IPS-18c (cell line): Measurements from ENCODE around the gene FGFRL1.
"Not testable (repeated sequence)": the region's sequence is repeated elsewhere in the genome, so short reads cannot be mapped to it uniquely, and the experiment has no call there.

ENCODE experiments used
- H3K4me3 ChIP-seq: 2 replicates; pipeline ENCODE4 v1.7.0; 2013; ENCODE audit warnings: low read depth, mild to moderate bottlenecking, low read length, moderate library complexity; ENCODE audit not compliant: insufficient read depth
- H3K9me3 ChIP-seq: one replicate; pipeline ENCODE4 v1.6.1; 2013; ENCODE audit warnings: mild to moderate bottlenecking, low read length, moderate library complexity; ENCODE audit not compliant: control insufficient read depth, insufficient read depth

The FGFRL1 gene

GRCh38 chr4:1039493-1040343, 28.3 kb downstream of the FGFRL1 start:
- no peaks in the 10 kb centered on the region for H3K9me3 ChIP-seq
- H3K4me3 ChIP-seq: no peak overlapping the region

- Histone ChIP-seq H3K4me3 (no peak overlapping the region), H3K9me3 (no peaks in the 10 kb centered on the region)
Measured at GRCh38 chr4:1040344-1041146, 29.1 kb downstream of the FGFRL1 start.

DNA sequence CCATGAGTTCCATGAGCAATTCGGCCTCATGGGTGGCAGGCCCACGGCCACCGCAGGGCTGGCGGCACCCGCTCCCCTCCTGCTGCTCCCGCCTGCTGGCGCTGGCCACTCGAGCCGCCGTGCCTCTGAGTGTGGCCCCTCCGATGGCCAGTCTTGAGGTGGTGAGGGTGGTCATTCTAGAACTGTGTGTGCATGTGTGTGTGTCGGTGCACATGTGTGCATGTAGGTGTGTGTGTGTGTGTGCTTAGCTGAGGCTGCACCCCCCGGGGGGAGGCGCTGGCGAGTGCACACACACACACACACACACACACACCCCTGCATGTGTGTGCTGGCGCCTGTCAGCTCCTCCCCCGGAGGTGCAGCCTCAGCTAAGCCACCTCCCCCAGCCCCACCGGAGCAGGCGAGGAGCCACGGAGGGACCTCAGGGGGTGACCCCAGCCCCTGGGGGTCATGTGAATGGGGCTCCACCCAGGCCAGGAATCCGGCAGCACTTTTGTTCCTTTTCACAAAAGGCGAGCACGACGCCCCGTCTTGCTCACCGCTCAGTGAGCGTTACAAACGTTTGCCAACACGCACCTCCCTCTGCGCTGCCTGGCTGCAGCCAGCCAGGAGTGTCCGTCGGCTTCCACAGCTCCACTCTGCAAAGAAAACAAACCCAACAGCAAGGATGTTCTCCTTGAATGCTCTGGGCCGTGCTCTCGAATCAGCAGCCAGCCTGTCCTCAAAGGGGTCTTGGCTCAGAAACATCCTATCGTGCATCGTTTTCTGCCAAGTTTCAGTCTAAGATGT, 29.9 kb downstream of the FGFRL1 start:
- Histone ChIP-seq H3K9me3 (no peaks in the 10 kb centered on the region), H3K4me3 (0 out of 2 replicates have a peak overlapping the region, but pooled peaks have one; percentile 6)

- H3K9me3 ChIP-seq: no peaks in the 10 kb centered on the region
- H3K4me3 ChIP-seq: no peak overlapping the region
Measured at GRCh38 chr4:1041936-1042330, 30.5 kb downstream of the FGFRL1 start.

- no peaks in the 10 kb centered on the region for H3K9me3 ChIP-seq
Measured at GRCh38 chr4:1042352-1043055, 31.1 kb downstream of the FGFRL1 start.

DNA sequence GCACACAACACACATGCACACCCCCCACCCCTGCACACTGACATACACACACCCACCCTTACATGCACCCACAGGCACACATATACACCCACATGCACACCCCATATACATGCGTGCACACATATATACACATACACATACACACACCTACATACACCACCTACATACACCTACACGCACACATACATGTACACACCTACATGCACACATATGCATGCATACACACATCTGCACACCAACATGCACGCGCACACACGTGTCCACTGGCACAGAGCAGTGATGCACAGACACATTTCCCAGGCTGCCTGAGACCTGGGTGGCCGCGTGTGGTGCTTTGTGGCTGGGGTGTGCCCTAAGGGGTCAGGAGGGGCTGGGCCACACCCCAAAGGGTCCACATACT, 31.7 kb downstream of the FGFRL1 start:
- no peak overlapping the region for H3K4me3 ChIP-seq
- no peaks in the 10 kb centered on the region for H3K9me3 ChIP-seq

More at GRCh38 chr4:1042352-1043055, 31.1 kb downstream of the FGFRL1 start:
- no peak overlapping the region for H3K4me3 ChIP-seq

- no peak overlapping the region for H3K4me3 ChIP-seq
- H3K9me3 ChIP-seq: no peaks in the 10 kb centered on the region
Measured at GRCh38 chr4:1043651-1044468, 32.4 kb downstream of the FGFRL1 start.

DNA sequence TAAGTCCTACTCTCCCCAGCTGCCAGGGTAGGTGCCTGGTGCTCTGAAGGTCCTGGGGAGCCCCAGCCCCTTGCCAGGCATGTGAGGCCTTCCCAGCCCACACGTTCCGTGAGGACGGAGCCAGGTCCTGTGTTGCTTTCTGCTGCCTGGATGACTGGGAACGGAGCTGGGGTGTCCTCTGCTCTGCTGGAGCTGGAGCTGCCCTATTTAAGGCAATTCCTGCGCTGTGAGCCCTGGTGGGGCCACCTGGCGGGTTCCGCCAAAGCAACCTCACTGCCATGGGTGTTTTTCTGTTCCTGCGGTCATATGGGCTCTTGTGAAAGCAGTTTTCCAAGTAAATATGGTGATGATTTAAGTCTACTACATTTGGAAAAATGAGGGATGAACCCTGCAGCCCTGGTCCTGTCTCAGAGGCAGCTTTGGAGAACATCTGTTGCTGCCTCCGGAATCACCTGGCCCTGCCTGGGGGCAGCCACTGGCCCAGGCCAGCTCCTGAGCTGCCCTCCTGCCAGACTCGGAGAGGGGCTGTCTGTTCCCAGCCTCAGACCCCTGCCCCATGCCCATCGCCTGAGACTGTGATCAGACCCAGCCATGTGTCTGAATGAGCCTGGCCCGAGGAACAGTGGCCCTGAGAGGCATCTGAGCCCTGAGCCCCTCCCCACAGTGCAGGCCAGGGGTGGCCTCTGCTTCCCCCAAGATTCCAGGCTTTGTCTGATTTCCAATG, 33.2 kb downstream of the FGFRL1 start:
- Histone ChIP-seq H3K9me3 (no peaks in the 10 kb centered on the region), H3K4me3 (no peak overlapping the region)

DNA sequence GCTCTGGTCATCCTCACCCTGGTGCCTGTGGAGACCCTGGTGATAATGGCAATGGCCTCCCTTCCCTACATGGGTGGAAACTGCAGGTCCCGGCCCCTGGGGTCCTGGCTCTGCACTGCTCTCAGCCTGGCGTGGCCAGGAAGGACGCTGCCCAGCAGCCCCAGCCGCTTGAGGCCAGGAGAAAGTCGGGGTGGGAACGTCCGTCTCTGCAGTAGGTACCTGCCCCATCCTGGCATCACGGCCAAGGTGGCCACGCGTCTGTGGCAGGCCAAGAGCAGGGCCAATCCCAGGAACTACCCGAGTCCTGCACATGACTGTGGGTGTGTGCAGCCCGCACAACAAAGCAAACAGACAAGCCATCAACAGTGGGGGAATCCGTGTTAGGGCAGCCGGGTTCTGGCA, 33.8 kb downstream of the FGFRL1 start:
- H3K9me3 ChIP-seq: no peaks in the 10 kb centered on the region
- no peak overlapping the region for H3K4me3 ChIP-seq

DNA sequence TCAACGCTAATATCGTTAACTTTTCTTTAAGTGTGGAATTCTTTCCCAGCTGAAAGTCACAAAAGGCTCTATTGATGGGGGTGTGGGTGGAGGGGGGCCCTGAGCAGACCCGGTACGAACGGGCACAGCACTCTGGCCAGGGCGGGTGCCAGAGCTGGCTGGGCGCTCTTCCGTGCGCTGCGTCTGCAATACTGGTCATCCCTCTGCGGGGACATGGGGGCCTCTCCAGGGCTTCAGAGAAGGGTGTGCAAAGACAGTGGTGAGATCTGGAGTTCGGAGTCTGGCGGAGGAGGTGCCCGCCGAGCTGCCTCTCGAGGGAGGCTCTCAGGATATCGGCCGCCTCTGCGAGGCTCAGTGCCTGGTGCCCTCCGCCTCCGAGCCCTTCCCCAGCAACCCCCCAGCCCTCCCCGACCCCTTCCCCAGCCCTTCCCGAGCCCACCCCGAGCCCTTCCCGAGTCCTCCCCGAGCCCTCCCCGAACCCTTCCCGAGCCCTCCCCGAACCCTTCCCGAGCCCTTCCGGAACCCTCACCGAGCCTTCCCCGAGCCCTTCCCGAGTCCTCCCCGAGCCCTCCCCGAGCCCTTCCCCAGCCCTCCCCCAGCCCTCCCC, 34.3 kb downstream of the FGFRL1 start:
- no peak overlapping the region for H3K4me3 ChIP-seq

GRCh38 chr4:1046581-1047011, 35.2 kb downstream of the FGFRL1 start:
- H3K4me3 ChIP-seq, H3K9me3 ChIP-seq: not testable (repeated sequence)

More for the DNA sequence above, 34.3 kb downstream of the FGFRL1 start:
- H3K9me3 ChIP-seq: no peaks in the 10 kb centered on the region

DNA sequence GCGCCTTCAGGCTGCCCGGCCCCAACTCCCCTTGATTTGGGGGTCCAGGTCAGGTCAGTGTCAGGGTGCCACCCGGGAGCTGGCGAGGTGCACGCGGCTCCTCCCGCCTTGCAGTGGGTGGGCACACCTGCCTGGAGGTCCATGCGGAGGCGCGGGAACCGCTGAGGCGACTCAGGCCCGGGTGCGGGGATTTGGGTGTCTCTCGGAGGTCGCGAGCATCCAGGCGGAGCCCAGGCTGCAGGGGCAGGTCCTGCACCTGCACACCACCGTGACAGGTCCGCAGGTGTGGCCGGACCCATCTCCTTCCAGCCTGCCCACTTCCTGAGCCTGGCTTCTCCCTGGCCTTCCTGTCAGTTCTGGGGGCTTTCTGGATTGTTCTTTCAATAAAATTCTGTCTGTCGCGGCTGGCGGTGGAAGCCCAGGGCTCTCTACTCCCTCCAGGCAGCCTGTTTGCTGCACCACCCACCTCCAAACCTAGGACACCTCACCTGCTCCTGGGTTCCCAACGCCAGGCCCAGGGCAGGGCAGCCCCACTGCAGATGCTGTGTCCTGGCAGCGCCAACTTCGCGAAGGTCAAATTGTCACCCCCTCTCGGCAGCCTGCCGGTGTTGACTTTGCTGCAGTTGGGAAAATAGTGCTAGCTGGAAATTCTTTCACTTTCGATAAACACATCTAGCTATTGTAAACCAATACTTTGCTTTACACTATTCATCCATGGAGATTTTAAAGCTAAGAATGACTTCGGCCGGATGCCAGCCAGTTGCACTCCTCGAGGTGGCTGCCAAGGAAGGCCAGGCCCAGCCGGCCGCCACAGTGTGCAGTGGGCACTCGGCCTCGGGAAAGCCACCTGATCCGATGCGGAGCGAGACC, 35.9 kb downstream of the FGFRL1 start:
- H3K4me3 ChIP-seq: no peak overlapping the region

DNA sequence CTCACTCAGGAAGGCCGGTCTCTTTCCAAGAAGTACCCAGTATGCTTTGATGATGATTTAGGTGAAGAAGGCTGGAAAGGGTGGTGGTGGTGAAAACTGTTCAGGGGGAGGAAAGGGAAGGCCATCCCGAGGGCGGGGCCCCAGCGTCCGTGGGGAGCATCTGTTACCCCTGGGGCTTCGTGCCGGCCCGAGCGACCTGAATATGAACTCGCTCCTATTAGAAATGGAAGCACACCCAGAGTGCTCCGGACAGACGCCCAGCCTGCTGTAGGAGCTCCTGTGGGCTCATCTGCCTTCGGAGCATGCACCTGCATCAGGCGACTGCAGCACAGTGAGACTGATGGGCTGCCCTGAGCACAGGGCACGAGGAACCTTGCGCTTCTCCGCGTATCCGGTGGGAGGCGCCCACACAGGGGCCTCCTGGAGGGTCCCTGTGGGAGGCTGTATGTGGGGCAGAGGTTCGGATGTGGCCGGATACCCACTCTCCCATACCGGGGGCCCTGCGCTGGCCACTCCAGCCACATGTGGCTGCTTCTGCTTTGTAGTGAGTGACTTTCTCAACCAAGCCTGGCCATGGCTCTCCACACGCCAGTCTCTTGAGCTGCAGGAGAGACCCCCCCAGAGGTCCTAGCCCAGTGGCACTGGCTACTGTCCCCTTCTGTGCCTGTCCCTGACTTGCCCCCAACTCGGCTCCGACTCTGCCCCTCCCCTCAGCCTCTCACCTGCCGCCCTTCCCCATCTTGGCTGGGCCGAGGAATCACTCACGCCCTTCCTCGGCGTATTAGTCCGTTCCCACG, 36.7 kb downstream of the FGFRL1 start:
- Histone ChIP-seq H3K9me3 (no peaks in the 10 kb centered on the region), H3K4me3 (no peak overlapping the region)

More for the DNA sequence above, 35.9 kb downstream of the FGFRL1 start:
- H3K9me3 ChIP-seq: no peaks in the 10 kb centered on the region
